Neural cell (in vitro differentiated cells): ENCODE data around the gene TPPP3. TPM values are rescaled to one million over a fixed set of nuclear protein-coding genes. Genes with fewer than 3 reads are reported as not detected.

Experiments used
- H2AFZ ChIP-seq: fragments of 200-600, 300-800 bp; sonication (generic), shearing (Covaris generic); 2 replicates; pipeline ENCODE4 v1.6.0; 2014; ENCODE audit warnings: low read depth, mild to moderate bottlenecking, antibody characterized with exemption, low read length, moderate library complexity
- H3F3A ChIP-seq: fragments of 200-600 bp; shearing (Covaris generic); 2 replicates; pipeline ENCODE4 v1.6.1; 2016; ENCODE audit warnings: mild to moderate bottlenecking, moderate library complexity, mixed read lengths, antibody characterized with exemption, low read length; ENCODE audit not compliant: insufficient read depth, poor library complexity, severe bottlenecking
- H3K27ac ChIP-seq: fragments of 200-600, 300-800 bp; sonication (generic), shearing (Covaris generic); 2 replicates; pipeline ENCODE4 v1.5.1; 2014; ENCODE audit warnings: mild to moderate bottlenecking, low read length, moderate library complexity
- H3K27me3 ChIP-seq: fragments of 300-800, 200-600 bp; sonication (generic), shearing (Covaris generic); 2 replicates; pipeline ENCODE4 v1.6.0; 2014; ENCODE audit warnings: mild to moderate bottlenecking, low read depth, low read length, moderate library complexity; ENCODE audit not compliant: insufficient read depth
- H3K36me3 ChIP-seq: fragments of 300-800, 200-600 bp; sonication (generic), shearing (Covaris generic); 2 replicates; pipeline ENCODE4 v1.5.1; 2014; ENCODE audit warnings: mild to moderate bottlenecking, antibody characterized with exemption, low read length, moderate library complexity; ENCODE audit not compliant: insufficient read depth
- H3K4me2 ChIP-seq: fragments of 300-800, 200-600 bp; sonication (generic), shearing (Covaris generic); 2 replicates; pipeline ENCODE4 v1.6.0; 2014; ENCODE audit warnings: mild to moderate bottlenecking, low read length
- H3K4me3 ChIP-seq: fragments of 300-800, 200-600 bp; sonication (generic), shearing (Covaris generic); 2 replicates; pipeline ENCODE4 v1.5.1; 2014; ENCODE audit warnings: mild to moderate bottlenecking, low read length, moderate library complexity
- H3K79me2 ChIP-seq: fragments of 200-600 bp; shearing (Covaris generic); replicated peaks from 2 replicates; pipeline ENCODE4 v1.6.0; 2014; ENCODE audit warnings: mild to moderate bottlenecking, low read length, moderate library complexity; ENCODE audit not compliant: insufficient read depth
- H3K9ac ChIP-seq: fragments of 300-800, 200-600 bp; sonication (generic), shearing (Covaris generic); 2 replicates; pipeline ENCODE4 v1.6.1; 2016; ENCODE audit warnings: mild to moderate bottlenecking, low read length, mixed read lengths
- H3K9me2 ChIP-seq: fragments of 200-600 bp; shearing (Covaris generic); 2 replicates; pipeline ENCODE4 v1.6.1; 2016; ENCODE audit warnings: mild to moderate bottlenecking, low read length, mixed read lengths; ENCODE audit not compliant: insufficient read depth
- H3K9me3 ChIP-seq: fragments of 200-600, 300-800 bp; sonication (generic), shearing (Covaris generic); 2 replicates; pipeline ENCODE4 v1.6.1; 2016; ENCODE audit warnings: mild to moderate bottlenecking, mixed run types, low read length, moderate library complexity, mixed read lengths
- H4K20me1 ChIP-seq: fragments of 200-600 bp; shearing (Covaris generic); 2 replicates; pipeline ENCODE4 v1.6.1; 2016; ENCODE audit warnings: mild to moderate bottlenecking, mixed run types; ENCODE audit not compliant: insufficient read depth
- CTCF ChIP-seq: fragments of 450-650 bp; IDR thresholded peaks from 2 replicates; pipeline ENCODE4 v1.5.1; 2014; ENCODE audit warnings: antibody characterized with exemption, mild to moderate bottlenecking, moderate library complexity; ENCODE audit not compliant: poor library complexity, severe bottlenecking
- EP300 ChIP-seq: fragments of 450-650 bp; conservative IDR thresholded peaks from 2 replicates; pipeline ENCODE4 v1.6.1; 2014; ENCODE audit warnings: antibody characterized with exemption, mild to moderate bottlenecking, moderate library complexity; ENCODE audit not compliant: poor library complexity, severe bottlenecking
- EZH2 ChIP-seq: fragments of 200-600, 300-800 bp; shearing (Covaris generic), sonication (generic); IDR thresholded peaks from 2 replicates; pipeline ENCODE4 v1.6.1; 2014; ENCODE audit warnings: antibody characterized with exemption, low read length, borderline replicate concordance, mild to moderate bottlenecking; ENCODE audit not compliant: insufficient read depth, poor library complexity, severe bottlenecking
- MXI1 ChIP-seq: fragments of 450-650 bp; conservative IDR thresholded peaks from 2 replicates; pipeline ENCODE4 v1.6.1; 2014; ENCODE audit warnings: antibody characterized with exemption, mild to moderate bottlenecking; ENCODE audit not compliant: poor library complexity, severe bottlenecking
- POLR2AphosphoS5 ChIP-seq: IDR thresholded peaks from 2 replicates; pipeline ENCODE4 v1.6.1; 2012
- RAD21 ChIP-seq: fragments of 450-650 bp; conservative IDR thresholded peaks from 2 replicates; pipeline ENCODE4 v1.6.1; 2014; ENCODE audit warnings: antibody characterized with exemption, mild to moderate bottlenecking, moderate library complexity
- REST ChIP-seq: IDR thresholded peaks from 2 replicates; pipeline ENCODE4 v1.6.1; 2012; ENCODE audit warnings: borderline replicate concordance
- SMC3 ChIP-seq: fragments of 450-650 bp; conservative IDR thresholded peaks from 2 replicates; pipeline ENCODE4 v1.6.1; 2014; ENCODE audit warnings: antibody characterized with exemption, mild to moderate bottlenecking, moderate library complexity; ENCODE audit not compliant: poor library complexity
- TAF1 ChIP-seq: IDR thresholded peaks from 2 replicates; pipeline ENCODE4 v1.6.1; 2012; ENCODE audit warnings: low read depth
- polyA plus RNA-seq: library from polyadenylated mRNA; depleted of rRNA; stranded (reverse); fragments of >200 nt; gene quantifications from 2 replicates; pipeline ENCODE4 v1.2.3, GENCODE V29; 2014

TPPP3 gene
- polyA plus RNA-seq, 1 donor from 2014 or later, result 2.7 TPM

- Histone ChIP-seq H3K79me2 (no peaks in the 10 kb centered on the region), H3K9me3 (no peaks in the 10 kb centered on the region), H3K27ac (no peak overlapping the region), H3K9me2 (no peaks in the 10 kb centered on the region), H3F3A (no peaks in the 10 kb centered on the region), H3K9ac (no peak overlapping the region), H3K4me2 (no peak overlapping the region), H3K27me3 (no peaks in the 10 kb centered on the region), H3K36me3 (no peaks in the 10 kb centered on the region), H3K4me3 (no peak overlapping the region), H2AFZ (no peak overlapping the region), H4K20me1 (no peaks in the 10 kb centered on the region)
- TF ChIP-seq SMC3, result no peak
- TF ChIP-seq EP300, result no peak
- no peak for TF ChIP-seq CTCF
- no peak for TF ChIP-seq TAF1
- TF ChIP-seq REST, result no peak
- no peak for TF ChIP-seq RAD21
- no peak for TF ChIP-seq POLR2AphosphoS5
- TF ChIP-seq EZH2, result no peak
- TF ChIP-seq MXI1, result no peak
These were observed 18.0 kb upstream of the TPPP3 start for GRCh38 chr16:67411339-67411738.

- Histone ChIP-seq H3K27ac (no peak overlapping the region), H4K20me1 (no peaks in the 10 kb centered on the region), H3K9me2 (no peaks in the 10 kb centered on the region), H3K4me3 (no peak overlapping the region), H3K27me3 (no peaks in the 10 kb centered on the region), H2AFZ (no peak overlapping the region), H3K9ac (no peak overlapping the region), H3K79me2 (no peaks in the 10 kb centered on the region), H3K36me3 (no peaks in the 10 kb centered on the region), H3F3A (no peaks in the 10 kb centered on the region), H3K4me2 (no peak overlapping the region), H3K9me3 (no peaks in the 10 kb centered on the region)
- TF ChIP-seq REST (no peak), EP300 (no peak), CTCF (no peak), POLR2AphosphoS5 (no peak)
These were observed 16.3 kb upstream of the TPPP3 start for GRCh38 chr16:67409631-67410030.
